HS-5 (cell line): Measurements from ENCODE around the gene TES.
"Not testable (repeated sequence)": the region's sequence is repeated elsewhere in the genome, so short reads cannot be mapped to it uniquely, and the experiment has no call there.

Experiments used
- DNase-seq: peaks from one replicate; pipeline ENCODE4 v3.0.0-alpha.2; 2012; ENCODE audit warnings: low read depth

Gene TES

DNA sequence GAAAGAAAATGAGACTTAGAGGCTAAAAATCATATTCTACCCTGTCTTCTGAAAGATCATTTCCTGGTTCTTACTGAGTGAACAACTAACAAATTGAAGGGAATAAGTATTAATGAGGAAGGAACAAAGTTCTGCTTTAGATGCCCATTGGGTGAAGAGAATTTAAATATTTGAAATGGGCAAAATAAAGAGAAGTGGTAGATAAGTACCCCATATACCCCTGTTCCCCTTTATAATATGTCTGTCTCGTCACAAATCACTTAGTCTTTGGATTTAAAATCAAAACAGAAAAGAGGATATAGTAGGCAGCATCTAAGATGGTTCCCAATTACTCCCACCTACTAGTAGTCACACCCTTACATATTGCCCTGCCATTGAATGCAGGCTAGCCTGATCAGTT lies 13.2 kb downstream of the TES start:
- DNase-seq = no peak

DNA sequence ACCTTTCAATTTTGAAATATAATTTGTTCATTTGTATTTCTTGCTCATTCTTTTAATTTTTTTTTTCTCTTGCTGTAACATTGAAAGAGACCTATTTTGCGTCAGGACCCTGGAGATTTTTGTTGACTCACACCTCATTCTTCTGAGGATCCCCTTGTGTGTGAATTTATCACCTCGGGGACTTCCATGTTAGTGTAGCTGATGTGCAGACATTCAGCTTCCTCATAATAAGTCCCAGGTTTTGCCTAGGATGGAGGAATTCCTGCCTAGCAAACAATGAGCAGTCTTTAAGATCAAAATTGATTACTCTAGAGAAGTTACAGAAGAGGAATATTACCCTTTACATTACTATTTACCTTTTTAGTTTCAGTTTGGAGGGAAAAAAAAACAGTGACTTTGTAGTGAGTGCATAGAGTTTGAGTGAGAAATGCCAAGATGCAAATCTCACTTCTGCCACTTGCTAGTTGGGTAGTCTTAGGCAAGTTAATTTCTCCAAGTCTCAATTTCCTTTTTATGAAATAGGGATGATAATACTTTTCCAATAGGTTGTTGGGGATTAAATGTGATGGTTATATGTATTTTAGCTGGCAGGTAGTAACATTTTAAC lies 14.3 kb downstream of the TES start:
- DNase-seq = no peak

DNA sequence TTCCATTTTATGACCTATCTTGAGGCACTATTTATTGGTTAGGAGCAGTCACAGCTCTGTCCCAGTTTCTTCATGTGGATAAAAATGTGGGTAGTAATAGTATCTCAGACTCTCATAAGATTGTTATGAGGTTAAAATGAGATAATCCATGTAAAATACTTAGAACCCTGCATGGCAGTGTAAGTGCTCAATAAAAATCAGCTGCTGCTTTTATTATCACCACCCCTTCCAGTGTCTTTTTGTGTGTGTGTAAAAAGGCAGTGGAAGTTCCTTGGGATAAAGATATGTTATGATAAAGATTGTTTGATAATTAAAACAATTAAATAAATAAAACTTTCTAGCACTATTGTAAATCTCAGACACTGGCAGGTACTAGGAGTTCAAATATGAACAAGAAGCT lies 15.5 kb downstream of the TES start:
- no peak for DNase-seq

DNA sequence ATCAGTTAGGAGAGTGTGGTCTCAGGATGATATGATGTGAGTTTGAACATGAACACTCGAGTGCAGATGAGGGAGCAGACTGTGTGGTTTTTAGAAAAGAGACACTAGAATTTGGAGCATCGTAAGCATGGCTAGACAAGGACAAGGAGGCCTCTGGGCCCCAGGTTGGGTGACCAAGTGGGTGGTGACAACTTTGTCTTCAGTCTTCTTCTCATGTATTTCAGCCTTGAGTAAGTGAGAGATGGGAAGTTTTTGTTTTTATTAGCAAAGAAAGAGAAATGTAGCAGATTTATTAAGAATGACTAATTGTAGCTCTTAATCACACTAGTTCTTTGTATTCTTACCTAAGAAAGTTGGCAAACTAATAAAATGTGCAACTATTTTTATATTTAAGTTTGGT lies 16.3 kb downstream of the TES start:
- no peak for DNase-seq

DNA sequence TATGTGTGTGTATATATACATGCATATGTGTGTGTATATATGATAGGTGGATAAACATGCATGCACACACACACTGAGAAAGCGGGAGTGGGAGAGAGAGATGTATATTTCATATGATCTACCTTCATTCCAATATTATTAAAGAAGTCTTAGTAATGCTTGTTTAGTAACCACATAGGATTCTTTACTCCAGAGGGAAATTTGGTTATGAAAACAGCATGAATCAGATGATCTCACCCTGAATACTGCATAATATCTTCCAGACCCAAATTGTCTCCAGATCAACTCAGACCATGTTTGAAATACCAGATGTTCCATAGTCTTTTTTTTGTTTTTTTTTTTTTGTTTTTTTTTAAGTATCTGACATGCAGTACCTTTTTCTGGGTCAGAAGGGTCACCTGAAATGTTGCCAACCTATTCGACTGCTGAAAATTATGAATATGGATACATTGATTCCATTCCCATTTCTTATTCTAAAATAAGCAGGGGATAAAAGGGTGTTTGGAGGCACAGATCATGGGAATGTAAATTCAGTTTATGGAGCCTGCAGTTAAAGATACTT lies 17.4 kb downstream of the TES start:
- peak; percentile 80 for DNase-seq

DNA sequence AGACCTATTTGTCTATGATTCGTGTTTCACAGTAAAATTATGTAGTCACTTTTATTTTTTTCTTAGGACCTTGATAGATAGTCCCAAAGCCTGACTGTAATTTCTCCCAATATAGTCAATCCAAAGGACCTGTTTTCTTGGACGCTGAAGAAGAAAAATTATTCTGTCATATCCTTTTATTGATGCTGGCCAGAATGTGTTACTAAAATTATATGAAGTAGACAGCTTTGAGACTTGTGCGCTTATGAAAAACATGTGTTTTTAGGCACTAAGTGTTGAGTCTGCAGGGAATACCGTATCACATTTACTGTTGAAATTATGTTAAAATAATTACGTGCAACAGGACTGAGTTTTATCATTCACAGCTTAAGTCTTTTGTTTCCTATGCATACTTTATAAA lies 17.9 kb downstream of the TES start:
- no peak for DNase-seq

DNA sequence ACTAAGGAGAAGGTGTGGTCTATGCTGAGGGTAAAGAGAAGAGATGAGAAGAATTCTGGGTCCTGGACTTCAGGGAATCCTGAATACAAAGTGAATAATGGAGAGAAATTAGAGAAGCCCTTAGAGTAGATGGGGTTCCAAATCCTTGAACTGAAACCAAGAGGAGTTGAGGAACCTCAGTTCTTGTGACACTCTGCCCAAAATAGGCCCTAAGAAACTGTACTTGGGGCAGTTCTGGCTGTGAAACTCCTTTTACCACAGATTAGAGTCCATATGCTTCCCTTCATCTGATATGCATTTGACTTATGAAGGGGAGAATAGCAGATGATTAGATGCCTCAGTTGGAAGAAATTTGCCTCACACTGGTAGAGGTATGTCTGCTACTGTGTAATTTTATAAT lies 19.0 kb downstream of the TES start:
- no peak for DNase-seq

DNA sequence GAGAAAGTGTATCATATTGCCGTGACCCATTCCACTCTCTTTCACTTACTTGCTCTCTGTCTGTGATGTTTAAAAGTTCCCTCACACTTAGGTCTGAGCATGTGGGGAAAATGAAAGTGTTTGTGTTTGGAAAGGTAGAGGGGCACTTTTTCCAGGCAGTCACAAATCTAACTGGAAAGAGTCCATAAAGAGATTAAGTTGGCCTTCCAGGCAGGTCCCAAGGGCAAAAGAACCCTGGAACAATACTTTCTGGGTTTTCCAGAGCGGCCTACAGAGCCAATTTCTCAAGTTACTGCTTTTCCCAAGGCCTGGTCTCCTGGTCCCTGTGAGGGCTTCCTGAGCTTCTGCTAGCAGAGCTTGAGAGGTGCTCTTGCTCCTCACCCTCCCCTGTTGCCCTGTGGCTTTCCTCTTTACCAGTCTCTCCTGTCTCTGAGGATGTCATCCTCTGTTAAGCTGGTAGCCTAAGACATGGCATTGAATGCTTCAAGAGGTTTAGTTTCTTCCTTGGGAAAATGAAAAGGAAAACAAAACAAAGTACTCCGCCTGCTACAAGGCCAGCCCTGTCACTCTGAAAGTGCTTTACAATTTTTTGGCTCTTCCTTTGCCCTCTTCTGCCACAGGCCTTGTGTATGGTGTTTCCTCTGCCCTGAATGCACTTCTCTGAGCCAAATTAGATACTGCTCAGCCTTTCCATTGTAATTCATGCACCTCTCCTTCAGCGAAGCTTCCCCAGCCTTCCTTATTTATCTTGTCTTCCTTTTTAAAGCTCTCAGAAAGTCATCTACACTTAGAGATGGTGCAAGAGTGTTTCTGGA lies 20.1 kb downstream of the TES start:
- no peak for DNase-seq

DNA sequence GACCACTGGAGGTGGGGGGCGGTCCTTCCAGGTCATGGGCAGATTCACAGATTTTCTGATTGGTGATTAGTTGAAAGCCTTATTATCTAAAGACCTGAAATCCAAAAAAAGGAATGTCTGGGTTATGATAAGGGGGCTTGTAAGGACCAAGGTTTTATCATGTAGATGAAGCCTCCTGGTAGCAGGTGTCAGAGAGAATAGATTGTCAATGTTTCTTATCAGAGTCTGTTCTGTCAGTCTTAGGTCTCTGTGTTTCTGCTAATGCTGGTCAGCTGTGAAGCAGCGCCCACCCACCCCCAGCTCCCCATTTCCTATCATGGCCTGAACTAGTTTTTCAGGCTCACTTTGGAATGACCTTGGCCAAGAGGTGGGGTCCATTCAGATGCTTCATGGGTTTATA lies 21.2 kb downstream of the TES start:
- no peak for DNase-seq

DNA sequence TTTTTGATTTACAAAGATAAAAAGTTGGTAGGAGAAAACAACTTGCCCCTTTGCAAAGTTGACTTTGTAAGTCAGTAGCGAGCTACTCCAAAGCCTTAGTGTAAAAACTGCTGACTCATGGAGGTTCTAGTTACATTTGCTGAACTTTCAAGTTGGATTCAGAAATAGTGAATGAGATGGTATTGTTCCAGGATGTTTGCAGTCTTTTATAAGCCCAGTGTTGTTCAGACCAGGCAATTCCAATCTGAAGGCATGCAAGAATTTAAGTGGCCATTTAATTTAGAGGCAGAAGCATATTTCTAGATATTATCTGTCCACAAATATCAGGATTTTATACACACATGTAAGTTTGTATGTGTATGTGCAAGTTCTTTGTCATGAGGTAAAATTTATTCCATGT lies 21.6 kb downstream of the TES start:
- no peak for DNase-seq

DNA sequence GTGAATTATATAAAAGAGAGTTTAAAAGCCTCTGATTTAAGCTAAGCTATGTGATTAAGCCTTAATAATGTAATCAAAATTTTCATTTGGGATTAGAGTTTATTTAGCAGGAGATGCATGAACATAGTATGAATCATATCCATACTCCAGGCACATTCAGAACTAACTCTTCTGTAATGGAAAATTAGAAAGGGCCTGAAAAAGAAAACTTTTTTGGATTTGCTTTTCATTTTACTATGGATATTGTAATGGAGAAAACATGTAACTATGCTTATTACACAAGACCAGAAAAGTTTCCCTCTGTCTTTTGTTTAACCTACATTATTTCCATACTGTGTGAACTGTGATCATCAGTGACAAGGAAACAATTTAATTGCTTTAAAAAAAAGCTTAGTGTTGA lies 22.0 kb downstream of the TES start:
- DNase-seq = no peak

DNA sequence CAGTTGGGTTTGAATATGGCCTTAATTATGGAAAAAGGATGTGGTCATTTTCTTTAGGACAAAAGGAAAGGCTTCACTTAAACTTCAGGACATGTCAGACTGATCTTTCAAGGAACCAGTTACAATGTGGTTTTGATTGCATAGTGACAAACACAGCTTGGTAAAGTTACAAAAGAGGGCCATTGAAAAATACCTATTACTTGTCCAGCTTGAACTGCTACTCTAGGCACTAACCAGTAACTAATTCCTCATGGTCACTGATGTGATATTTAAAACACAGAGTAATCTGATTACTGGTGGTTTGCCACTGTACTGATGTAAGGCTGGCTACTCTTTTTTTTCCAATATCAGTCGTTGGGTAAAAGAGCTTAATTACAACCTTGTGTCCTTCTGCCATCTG lies 22.6 kb downstream of the TES start:
- DNase-seq = no peak

DNA sequence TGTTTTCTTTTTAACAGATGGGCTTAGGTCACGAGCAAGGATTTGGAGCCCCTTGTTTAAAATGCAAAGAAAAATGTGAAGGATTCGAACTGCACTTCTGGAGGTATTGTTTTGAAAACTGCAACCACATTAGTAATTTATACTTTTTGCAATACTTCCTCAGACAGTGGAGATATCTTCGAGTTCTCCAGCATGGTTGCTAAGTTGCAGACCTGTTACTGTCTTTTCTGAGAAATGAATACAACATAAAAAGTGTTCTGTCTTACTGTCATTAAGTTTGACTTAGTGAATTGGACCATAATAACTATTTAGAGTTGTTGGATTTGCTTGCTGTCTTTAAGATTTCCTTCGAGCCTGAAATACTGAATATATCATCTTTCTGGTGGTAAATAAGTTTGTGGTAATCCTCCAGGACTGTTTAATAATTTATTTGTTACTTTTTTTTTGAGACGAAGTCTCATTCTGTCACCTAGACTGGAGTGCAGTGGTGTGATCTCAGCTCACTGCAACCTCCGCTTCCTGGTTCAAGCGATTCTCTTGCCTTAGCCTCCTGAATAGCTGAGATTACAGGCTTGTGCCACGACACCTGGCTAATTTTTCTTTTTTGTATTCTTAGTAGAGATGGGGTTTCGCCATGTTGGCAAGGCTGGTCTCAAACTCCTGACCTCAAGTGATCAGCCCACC lies 24.3 kb downstream of the TES start:
- no peak for DNase-seq

DNA sequence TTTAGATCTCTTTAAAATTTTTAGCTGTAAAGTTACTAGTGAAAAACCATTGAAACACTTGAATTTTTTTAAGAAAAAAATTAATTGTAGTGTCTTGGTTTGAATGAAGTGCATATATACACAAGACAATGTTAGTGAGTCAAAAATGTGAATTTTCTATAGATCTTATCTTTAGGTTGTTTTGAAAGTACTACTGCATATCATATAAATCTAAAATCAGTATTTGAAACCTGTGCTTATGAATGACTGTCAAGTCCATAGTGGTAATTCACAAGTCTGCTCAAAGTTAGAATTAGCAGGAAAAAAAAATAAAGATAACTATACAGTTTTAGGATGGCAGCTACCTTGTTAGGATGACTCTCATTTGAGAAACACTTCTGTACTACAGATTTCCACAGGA lies 25.0 kb downstream of the TES start:
- no peak for DNase-seq

DNA sequence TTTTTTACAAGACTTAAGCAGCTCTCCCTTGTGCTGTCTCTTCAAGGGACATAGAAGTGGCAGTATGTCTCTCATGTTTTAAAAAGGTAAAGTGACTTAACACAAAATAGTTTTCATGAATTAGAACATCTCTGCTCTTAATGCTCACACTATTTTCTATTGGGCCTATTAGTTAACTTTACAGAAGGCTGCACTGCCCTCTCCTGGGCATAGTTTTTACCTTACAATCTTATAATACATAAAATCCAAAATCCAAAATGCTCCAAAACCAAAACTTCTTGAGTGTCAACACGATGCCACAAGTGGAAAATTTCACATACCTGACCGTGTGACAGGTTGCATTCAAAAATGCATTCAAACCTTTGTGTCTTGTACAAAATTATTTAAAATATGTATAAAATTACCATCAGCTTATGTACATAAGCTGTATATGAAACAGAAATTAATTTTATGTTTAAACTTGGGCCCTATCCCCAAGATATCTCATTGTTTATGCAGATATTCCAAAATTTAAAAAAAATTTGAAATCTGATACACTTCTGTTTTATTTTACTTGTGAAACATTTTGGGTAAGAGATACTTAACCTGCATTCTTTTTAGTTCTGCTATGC lies 25.8 kb downstream of the TES start:
- DNase-seq = no peak

DNA sequence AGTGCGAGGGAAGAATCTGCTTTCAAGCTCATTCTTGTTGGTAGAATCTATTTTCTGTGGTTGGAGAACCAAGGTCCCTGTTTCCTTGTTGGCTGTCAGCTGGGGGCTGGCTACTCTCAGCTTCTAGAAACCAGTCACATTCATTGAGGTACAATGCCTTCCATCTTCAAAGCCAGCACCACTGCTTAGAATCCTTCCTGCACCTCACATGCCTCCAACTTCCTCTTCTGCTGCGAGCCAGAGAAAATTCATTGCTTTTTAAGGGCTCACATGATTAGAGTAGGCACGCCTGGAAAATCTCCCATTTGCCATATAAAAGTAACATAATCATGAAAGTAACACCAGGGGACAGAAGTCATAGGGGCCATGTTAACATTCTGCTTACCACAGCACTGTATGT lies 28.7 kb downstream of the TES start:
- no peak for DNase-seq

DNA sequence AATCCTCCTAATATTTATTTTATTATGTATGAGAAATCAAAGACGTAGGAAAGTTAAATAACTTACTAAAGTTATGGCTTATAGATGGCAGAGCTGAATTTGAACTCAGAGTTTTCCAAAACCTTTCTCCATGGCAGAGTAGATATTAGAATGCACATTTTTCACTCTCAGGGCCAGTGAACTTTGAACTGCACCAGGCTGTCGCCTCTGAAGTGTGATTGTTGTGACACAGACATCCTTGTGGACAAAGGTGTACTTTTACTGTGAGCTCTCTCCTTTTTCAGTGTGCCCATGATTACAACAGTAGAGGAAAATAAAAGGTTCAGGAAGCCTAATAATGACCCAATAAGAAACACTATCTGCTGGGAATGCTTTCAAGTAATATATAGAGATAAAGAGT lies 29.1 kb downstream of the TES start:
- DNase-seq = no peak

DNA sequence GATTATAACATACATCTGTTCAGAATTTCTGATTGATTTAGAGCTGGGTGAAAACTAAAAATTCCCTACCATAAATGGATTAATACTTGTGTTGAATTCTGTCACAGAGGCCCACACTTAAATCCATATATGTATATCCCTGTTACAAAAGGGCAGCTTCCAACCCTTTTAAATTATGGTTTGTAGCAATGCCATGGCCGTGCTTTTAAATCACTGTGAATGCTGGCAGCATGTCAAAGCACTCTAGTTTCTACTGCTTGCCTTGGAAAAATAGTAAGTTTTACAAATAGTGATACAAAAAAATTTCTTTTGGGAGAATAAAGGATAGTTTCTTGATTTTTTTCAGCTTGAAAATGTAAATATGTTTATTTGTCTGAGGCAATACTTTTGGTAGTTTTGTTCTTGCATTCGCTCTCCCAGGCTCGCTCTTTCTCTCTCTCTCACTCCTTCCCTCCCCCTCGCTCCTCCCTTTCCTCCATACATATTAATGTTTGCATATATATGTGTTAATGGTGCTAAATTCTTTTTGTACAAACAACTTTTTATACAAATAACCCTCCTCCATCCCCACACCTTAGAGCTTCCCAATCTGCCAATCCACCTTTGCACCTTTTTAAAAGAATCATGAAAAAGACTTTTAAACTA lies 29.8 kb downstream of the TES start:
- DNase-seq = no peak

DNA sequence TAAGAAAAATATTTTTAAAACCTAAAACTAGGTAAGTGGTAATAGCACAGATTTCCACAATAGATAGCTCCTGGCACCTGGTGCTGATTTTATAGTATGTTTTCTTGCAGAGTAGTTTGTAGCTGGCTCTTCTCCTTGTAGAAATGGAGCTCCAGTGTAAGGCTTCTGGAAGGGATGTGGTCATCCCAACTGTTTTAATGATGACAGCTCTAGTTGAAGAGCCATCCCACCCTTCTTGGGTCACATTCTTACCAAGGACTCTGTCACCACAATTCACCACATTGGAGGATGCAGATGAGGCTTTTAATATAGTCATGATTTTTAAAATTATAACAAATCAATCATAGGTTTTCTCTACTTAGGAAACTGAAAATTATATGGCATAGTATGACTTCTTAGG lies 31.0 kb downstream of the TES start:
- DNase-seq = no peak

DNA sequence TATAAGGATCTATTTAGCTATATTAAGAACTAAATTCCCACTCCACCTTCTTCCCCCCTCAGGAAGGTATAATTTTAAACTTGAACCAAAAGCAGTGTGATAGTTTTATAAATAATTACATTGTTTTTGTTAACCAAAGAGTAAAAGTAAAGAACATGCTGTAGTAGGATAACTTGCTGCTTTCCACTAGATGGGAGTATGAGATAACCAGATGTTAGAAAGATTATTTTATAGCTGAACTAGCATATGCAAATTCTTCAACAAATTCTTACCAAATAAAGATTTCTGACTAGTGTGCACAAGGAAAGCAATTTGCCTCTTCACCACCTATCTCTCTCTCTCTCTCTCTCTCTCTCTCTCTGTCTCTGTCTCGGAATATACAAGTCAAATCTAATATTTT lies 31.8 kb downstream of the TES start:
- no peak for DNase-seq

DNA sequence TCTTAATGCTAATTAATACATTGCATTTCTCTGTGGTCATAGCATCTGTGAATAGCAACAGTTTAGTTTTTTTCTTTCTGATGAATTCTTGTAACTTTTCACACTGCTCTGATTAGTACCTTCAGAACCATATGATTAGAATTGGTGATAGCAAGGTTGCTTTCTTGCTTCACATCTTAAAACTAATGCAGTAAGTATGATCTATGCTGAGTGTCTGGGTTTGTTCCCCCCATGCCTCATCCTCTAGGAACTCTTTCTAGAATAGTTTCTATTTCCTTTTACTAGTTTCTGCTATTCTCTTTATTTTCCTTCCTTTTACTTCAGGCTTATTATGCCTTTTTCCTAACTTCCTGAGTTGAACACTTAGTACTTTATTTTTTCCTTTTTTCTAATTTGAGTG lies 32.4 kb downstream of the TES start:
- DNase-seq = no peak

DNA sequence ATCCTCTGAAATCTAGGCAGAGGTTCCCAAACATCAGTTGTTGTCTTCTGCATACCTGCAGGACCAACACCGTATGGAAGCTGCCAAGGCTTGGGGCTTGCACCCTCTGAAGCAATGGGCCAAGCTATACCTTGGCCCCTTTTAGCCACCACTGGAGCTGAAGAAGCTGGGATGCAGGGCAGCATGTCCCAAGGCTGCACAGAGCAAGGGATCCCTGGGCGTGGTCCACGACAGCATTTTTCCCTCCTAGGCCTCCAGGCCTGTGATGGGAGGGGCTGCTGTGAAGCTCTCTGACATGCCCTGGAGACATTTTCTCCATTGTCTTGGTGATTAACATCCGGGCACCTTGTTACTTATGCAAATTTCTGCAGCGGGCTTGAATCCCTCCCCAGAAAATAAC lies 34.5 kb downstream of the TES start:
- DNase-seq = not testable (repeated sequence)
